Muscle of leg (tissue), 11 donors: ENCODE measurements around the gene TMSB4X. TPM values are rescaled to one million over a fixed set of nuclear protein-coding genes. Genes with fewer than 3 reads are reported as not detected.

Experiments
- DNase-seq: peaks from one replicate; pipeline ENCODE4 v3.0.0; 2013
- H3K27ac ChIP-seq: one replicate; pipeline ENCODE4 v1.5.1; 2013; ENCODE audit warnings: mild to moderate bottlenecking, low read length, control low read depth
- H3K27me3 ChIP-seq: one replicate; pipeline ENCODE4 v1.6.1; 2013; ENCODE audit warnings: low read length; ENCODE audit not compliant: control insufficient read depth, insufficient read depth
- H3K36me3 ChIP-seq: one replicate; pipeline ENCODE4 v1.6.1; 2013; ENCODE audit warnings: low read length; ENCODE audit not compliant: control insufficient read depth, insufficient read depth
- H3K4me1 ChIP-seq: one replicate; pipeline ENCODE4 v1.6.1; 2013; ENCODE audit warnings: low read length; ENCODE audit not compliant: control insufficient read depth, insufficient read depth
- H3K4me3 ChIP-seq: one replicate; pipeline ENCODE4 v1.5.1; 2013; ENCODE audit warnings: low read length, control low read depth
- H3K9me3 ChIP-seq: replicated peaks from 2 replicates; pipeline ENCODE4 v1.6.1; 2013; ENCODE audit warnings: low read depth, low read length; ENCODE audit not compliant: control insufficient read depth
- WGBS: methylation state at CpG from one replicate; pipeline ENCODE4 v1.1.5; 2013; ENCODE audit warnings: missing lambda C conversion rate; ENCODE audit not compliant: insufficient coverage; 5-methylcytosine and 5-hydroxymethylcytosine counted together
- polyA plus RNA-seq, 8 donors: library from polyadenylated mRNA; unstranded; fragments of 120-200 nt; gene quantifications; one replicate each; pipeline versions ENCODE4 v1.2.1 to v1.2.3, GENCODE V29; 2013; ENCODE audit warnings: inconsistent platforms in 1 of 8, low replicate concordance in 1 of 8; ENCODE audit not compliant: insufficient read length in 8 of 8, insufficient read depth in 1 of 8
- total RNA-seq: library from RNA; stranded (reverse); fragments of 120-200 nt; gene quantifications from one replicate; pipeline ENCODE4 v1.2.4, GENCODE V29; 2013

TMSB4X gene
- total and polyA plus RNA-seq, 9 donors = 996 to 1,896 (median 1,301) TPM

DNA sequence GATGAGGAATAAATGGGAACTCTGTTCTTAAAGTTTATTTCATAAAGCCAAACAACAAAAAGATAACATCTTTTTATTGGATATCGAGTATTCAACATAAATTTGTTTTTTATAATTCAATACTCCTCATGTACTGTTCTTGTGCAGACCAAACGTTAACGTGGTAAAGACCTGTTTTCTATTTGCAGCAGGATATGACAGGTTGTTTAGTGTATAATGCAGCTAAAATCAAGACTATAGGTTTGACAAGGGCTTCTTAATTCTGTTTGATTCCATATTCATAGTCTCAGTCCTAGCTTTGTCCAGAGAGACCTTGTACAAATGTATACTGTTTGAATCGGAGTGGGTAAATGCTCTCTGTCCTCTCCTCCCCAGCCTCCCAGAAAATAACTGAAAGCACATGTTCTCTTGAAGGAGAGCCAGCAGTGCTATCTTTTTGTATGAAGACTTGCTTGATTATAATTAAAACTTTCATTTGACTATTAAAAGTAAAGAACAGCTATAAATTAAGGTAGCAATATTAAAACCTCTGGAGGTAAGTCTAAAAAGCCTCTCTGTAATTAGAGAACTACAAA, 17.7 kb downstream of the TMSB4X start:
- WGBS = no CpG with 5 or more reads among the region's 4 CpGs
- H3K4me1 ChIP-seq = peaks cover 6% of the 10 kb centered on the region
- no peak overlapping the region for H3K27ac ChIP-seq
- no peaks in the 10 kb centered on the region for H3K36me3 ChIP-seq
- no peak for DNase-seq
- H3K9me3 ChIP-seq = no peaks in the 10 kb centered on the region
- H3K4me3 ChIP-seq = no peak overlapping the region
- H3K27me3 ChIP-seq = peaks cover 10% of the 10 kb centered on the region

DNA sequence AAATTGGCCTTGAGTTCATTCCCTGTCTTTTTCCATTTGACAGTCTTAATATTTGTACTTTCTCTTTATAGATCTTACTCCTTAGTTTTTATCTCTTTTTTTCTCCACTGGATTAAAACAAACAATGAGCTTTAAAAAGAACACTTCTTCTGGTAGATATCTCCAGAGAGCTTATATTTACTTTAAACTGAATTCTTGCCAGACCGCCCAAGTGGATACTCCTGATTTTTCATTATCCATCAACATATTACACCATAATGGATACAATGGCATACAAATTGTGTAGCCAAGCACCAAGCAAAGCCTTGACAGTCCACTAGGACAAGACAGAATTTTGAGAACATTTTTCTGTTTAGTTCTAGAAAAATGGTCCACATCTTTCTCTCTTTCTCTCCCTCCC, 18.9 kb downstream of the TMSB4X start:
- Histone ChIP-seq H3K27me3 (peaks cover 10% of the 10 kb centered on the region), H3K27ac (no peak overlapping the region), H3K9me3 (no peaks in the 10 kb centered on the region), H3K4me3 (no peak overlapping the region), H3K4me1 (peaks cover 7% of the 10 kb centered on the region), H3K36me3 (no peaks in the 10 kb centered on the region)
- WGBS = 75% methylated on average over 1 of the region's 1 CpG
- no peak for DNase-seq

DNA sequence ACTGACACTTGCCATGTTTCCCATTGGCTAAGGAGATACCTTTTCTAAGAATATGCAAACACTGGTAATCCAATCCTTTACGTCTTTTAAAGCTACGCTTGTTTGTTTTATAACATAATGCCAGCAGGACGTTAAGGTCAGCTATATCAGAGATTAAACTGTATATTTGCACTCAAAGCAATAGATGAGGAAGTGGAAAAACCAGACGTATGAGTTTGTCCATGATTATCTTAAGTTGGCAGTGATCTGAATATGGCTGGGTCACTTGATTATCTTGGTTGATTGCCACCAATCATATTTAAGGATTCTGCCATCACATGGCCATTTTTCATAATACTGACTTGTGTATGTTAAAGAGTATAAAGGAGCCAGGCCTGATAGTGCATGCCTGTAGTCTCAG, 19.4 kb downstream of the TMSB4X start:
- Histone ChIP-seq H3K4me1 (peaks cover 6% of the 10 kb centered on the region), H3K9me3 (no peaks in the 10 kb centered on the region), H3K27me3 (peaks cover 10% of the 10 kb centered on the region), H3K4me3 (no peak overlapping the region), H3K36me3 (no peaks in the 10 kb centered on the region), H3K27ac (no peak overlapping the region)
- 100% methylated on average over 1 of the region's 4 CpGs for WGBS
- DNase-seq = no peak

DNA sequence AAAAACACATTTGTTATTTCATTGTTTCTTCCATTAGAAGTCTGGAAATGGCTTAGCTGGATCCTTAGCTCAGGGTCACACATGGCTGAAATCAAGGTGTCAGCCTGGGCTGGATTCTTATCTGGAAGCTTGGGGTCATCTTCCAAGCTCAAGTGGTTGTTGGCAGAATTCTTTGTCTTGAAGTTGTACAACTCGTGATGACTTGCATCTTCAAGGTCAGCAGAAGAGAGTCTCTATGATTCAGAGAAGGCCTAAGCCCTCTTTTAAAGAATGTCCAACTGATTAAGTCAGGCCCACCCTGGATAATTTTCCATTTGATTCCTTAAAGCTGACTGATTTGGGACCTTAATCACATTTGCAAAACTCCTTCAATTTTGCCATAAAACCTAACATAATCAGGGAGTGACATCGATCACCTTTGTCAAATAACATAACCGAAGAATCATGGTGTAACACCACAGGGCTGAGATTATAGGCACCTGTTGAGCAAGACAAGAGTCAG, 22.1 kb downstream of the TMSB4X start:
- Histone ChIP-seq H3K4me3 (no peak overlapping the region), H3K27ac (no peak overlapping the region), H3K36me3 (no peaks in the 10 kb centered on the region), H3K4me1 (peaks cover 3% of the 10 kb centered on the region), H3K27me3 (peaks cover 10% of the 10 kb centered on the region), H3K9me3 (no peaks in the 10 kb centered on the region)
- DNase-seq = no peak
- WGBS = 67% methylated on average over 3 of the region's 3 CpGs

DNA sequence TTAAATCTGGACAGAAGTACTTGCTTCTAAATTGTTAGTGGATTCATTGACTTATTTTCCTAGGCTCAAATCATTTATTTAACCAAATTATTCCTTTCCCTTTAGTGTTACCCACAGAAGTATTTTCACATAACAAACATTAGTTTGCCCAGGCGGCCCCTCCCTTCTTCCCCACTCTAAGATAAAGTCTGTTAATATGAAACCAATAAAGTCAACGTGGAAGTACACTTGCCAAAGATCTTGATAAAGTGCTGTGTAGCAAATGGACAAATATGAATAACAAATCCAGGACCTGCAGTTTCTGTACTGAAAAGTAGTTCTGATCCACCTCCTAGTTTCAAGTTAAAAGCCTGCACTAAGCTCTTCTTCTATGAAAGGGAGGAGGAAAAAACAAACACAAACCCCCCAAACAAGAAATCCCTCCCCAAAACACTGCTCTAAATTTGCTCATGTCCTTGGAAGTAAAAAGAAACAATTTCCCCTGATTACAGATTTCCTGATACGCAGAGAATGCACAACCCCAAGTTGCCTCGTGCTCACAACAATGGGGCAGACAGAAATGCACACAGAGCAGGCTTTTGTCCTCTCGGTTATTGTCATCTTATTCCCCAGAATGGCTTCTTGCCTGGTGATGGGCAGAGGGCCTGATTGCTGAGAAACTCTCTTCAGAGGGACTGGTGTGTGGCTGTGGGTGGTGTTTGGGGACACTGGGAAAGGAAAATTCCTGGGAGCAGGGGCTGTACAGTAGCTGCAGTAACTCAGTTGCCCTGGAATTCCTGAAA, 23.2 kb downstream of the TMSB4X start:
- Histone ChIP-seq H3K36me3 (no peaks in the 10 kb centered on the region), H3K4me3 (no peak overlapping the region), H3K9me3 (no peaks in the 10 kb centered on the region), H3K27ac (peak overlapping the region; percentile 65), H3K4me1 (peaks cover 3% of the 10 kb centered on the region), H3K27me3 (peaks cover 10% of the 10 kb centered on the region)
- WGBS = 60% methylated on average over 1 of the region's 5 CpGs
- no peak for DNase-seq

DNA sequence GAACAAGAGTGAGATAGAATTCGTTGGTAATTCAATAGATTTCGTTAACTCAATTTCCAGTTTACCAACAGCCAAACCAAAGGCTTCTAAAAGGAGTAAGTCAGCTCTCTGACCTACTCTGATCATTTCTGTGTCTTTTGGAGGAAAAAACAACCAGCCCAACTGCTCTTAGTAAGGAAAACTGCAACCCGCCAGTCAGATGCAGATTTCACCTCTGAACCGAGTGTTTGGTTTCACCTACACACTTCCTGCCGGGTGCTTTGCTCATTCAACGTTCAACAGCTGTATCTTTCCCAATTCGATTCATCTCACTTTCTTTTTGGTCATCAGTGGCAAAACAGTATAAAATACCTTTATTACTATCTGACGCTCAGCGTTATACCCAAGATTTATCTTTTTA, 24.5 kb downstream of the TMSB4X start:
- H3K27me3 ChIP-seq = peaks cover 10% of the 10 kb centered on the region
- no peak for DNase-seq
- no peak overlapping the region for H3K4me3 ChIP-seq
- no peaks in the 10 kb centered on the region for H3K36me3 ChIP-seq
- 31% methylated on average over 5 of the region's 9 CpGs for WGBS
- peak overlapping the region; percentile 47 for H3K27ac ChIP-seq
- peaks cover 3% of the 10 kb centered on the region for H3K4me1 ChIP-seq
- H3K9me3 ChIP-seq = no peaks in the 10 kb centered on the region

DNA sequence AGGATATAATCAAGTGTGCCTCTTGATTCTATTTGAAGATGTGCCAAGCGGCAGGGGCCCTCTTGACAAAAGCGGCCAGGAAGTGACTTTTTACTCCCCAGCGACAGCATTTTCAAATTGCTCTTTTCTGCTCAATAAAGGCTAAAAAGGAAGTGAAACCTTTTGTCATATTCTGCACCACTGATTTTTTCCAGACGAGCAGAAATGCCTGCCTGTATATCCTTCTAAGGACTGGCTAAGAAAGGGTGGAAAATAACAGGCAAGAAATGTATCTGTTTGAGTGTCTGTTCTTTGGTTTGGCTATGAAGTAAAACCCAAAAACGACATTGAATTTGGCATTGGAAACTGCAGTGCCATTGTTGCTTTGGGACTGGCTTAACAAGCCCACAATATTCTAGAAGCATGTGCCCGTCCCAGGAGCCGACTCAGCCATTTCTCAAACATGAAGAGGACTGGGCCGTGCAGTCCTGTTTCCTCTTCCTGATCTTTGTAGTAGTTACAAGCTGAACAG, 25.4 kb downstream of the TMSB4X start:
- Histone ChIP-seq H3K4me1 (peaks cover 3% of the 10 kb centered on the region), H3K27ac (peak overlapping the region; percentile 47), H3K9me3 (no peaks in the 10 kb centered on the region), H3K36me3 (no peaks in the 10 kb centered on the region), H3K4me3 (no peak overlapping the region), H3K27me3 (peaks cover 10% of the 10 kb centered on the region)
- DNase-seq = peak; percentile 63
- WGBS = 33% methylated on average over 5 of the region's 8 CpGs

DNA sequence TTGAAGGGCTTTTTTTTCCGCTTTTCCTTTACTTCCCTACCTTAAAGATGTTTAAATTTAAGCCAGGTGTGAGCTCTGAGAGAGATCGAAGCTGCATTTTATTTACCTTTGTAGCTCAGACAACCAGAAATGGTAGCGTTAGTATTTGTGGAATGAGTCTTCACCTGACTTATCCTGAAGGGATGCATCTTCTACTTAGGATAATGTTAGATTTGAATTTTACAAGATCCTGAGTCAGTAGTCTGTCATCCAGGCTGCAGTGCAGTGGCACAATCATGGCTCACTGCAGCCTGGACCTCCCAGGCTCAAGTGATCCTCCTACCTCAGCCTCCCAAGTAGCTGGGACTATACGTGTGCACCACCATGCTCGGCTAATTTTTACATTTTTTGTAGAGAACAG, 26.2 kb downstream of the TMSB4X start:
- Histone ChIP-seq H3K4me1 (peaks cover 6% of the 10 kb centered on the region), H3K36me3 (no peaks in the 10 kb centered on the region), H3K27me3 (peaks cover 10% of the 10 kb centered on the region), H3K27ac (no peak overlapping the region), H3K9me3 (no peaks in the 10 kb centered on the region), H3K4me3 (no peak overlapping the region)
- DNase-seq = no peak
- WGBS = 90% methylated on average over 3 of the region's 5 CpGs

DNA sequence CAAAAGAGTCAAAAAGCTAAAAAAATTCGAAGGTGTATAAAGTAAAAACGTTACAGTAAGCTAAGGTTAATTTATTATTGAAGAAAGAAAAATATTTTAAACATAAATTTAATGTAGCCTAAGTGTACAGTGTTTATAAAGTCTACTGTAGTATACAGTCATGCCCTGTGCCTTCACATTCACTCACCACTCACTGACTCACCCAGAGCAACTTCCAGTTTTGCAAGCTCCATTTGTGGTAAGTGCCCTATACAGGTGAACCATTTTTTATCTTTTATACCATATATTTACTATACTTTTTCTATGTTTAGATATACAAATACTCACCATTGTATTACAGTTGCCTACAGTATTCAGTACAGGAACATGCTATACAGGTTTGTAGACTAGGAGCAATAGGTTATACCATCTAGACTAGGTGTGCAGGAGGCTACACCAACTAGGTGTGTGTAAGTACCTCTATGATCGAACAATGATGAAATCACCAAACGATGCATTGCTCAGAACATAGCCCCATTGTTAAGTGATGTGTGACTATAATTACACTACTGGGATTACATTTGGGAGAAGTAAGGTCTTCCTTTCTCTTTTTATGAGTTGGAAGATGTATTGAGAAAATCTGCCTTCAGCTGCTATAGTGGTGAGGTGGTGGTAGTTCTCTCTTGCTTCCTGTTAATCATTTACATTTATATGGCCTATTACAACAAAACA, 27.2 kb downstream of the TMSB4X start:
- Histone ChIP-seq H3K27me3 (peaks cover 10% of the 10 kb centered on the region), H3K4me3 (no peak overlapping the region), H3K4me1 (peaks cover 6% of the 10 kb centered on the region), H3K9me3 (no peaks in the 10 kb centered on the region), H3K36me3 (no peaks in the 10 kb centered on the region), H3K27ac (no peak overlapping the region)
- no CpG with 5 or more reads among the region's 4 CpGs for WGBS
- DNase-seq = no peak
